Uterus (tissue), 4 donors: ENCODE measurements around the gene FBXW9. TPM values are rescaled to one million over a fixed set of nuclear protein-coding genes. Genes with fewer than 3 reads are reported as not detected.

ENCODE experiments used
- DNase-seq, 2 donors: peaks; one replicate each; pipeline ENCODE4 v3.0.0-alpha.2; 2019 to 2020
- H3K27ac ChIP-seq, 2 donors: fragments of 200-600 bp; sonication (generic); 1 replicate in 1 of 2; 2 replicates in 1 of 2; pipeline ENCODE4 v1.5.1; 2016 to 2018
- H3K27me3 ChIP-seq, 2 donors: fragments of 200-600 bp; sonication (generic); one replicate each; pipeline ENCODE4 v1.5.1; 2018 to 2019; ENCODE audit warnings: control low read depth in 1 of 2
- H3K36me3 ChIP-seq, 2 donors: fragments of 200-600 bp; sonication (generic); one replicate each; pipeline ENCODE4 v1.5.1; 2019; ENCODE audit warnings: control low read depth in 1 of 2
- H3K4me1 ChIP-seq, 2 donors: fragments of 200-600 bp; sonication (generic); one replicate each; pipeline ENCODE4 v1.5.1; 2018 to 2019; ENCODE audit warnings: control low read depth in 1 of 2
- H3K4me3 ChIP-seq, 2 donors: fragments of 200-600 bp; sonication (generic); 1 replicate in 1 of 2; 2 replicates in 1 of 2; pipeline ENCODE4 v1.5.1; 2018 to 2019; ENCODE audit warnings: mild to moderate bottlenecking in 1 of 2
- H3K9me3 ChIP-seq, 2 donors: fragments of 200-600 bp; sonication (generic); one replicate each; pipeline ENCODE4 v1.5.1; 2019; ENCODE audit warnings: control low read depth in 1 of 2
- CTCF ChIP-seq, 4 experiments: fragments of 200-600 bp in 2 of 4; fragments of 450-650 bp in 2 of 4; sonication (generic) in 2 of 4; IDR thresholded peaks; one replicate each; pipeline ENCODE4 v1.5.1; 2016 to 2019; ENCODE audit warnings: antibody characterized with exemption in 4 of 4, mild to moderate bottlenecking in 2 of 4, moderate library complexity in 1 of 4
- POLR2A ChIP-seq, 2 donors: fragments of 450-650 bp; IDR thresholded peaks; one replicate each; pipeline ENCODE4 v1.6.1; 2016; ENCODE audit warnings: antibody characterized with exemption in 2 of 2, mild to moderate bottlenecking in 1 of 2, moderate library complexity in 1 of 2
- intact Hi-C: fragments of 100-400 bp; cut with DNase I; formaldehyde crosslinking; loops from one replicate; pipeline ENCODE4 v1.15.1; 2023; ENCODE audit warnings: low total_unique reads
- total RNA-seq, 4 donors: library from RNA; depleted of rRNA in 3 of 4; stranded (reverse); fragments of >200 nt in 3 of 4; gene quantifications; one replicate each; pipeline versions ENCODE4 v1.1.0 to v1.2.4, GENCODE V29; 2014 to 2023
- donor health status: DM: yes; HTN: yes; CAD: no.

FBXW9 gene
- total RNA-seq, 4 donors from 2014 or later = 3.8 to 9.5 TPM; not detected in 2

- Histone ChIP-seq H3K27me3 (no peaks in the 10 kb centered on the region), H3K4me1 (peaks cover 10 to 14% of the 10 kb centered on the region in 2 donors), H3K4me3 (peak overlapping the region; percentile 69 to 82), H3K9me3 (no peaks in the 10 kb centered on the region), H3K36me3 (no peaks in the 10 kb centered on the region), H3K27ac (peak overlapping the region in 1 of 2 donors; percentile 61)
- no peak for TF ChIP-seq POLR2A (IDR thresholded peaks at IDR 0.05)
- no peak for TF ChIP-seq CTCF (IDR thresholded peaks at IDR 0.05)
- intact Hi-C loops = no loop called here
- DNase-seq = no peak
Measured at GRCh38 chr19:12665671-12666264, 30.7 kb downstream of the FBXW9 start.

GRCh38 chr19:12665281-12665573 is 31.2 kb downstream of the FBXW9 start:
- intact Hi-C loops = no loop called here
- Histone ChIP-seq H3K4me1 (peaks cover 4 to 10% of the 10 kb centered on the region in 2 donors), H3K4me3 (no peak overlapping the region), H3K36me3 (no peaks in the 10 kb centered on the region), H3K9me3 (no peaks in the 10 kb centered on the region), H3K27ac (no peak overlapping the region), H3K27me3 (no peaks in the 10 kb centered on the region)
- no peak for TF ChIP-seq POLR2A (IDR thresholded peaks at IDR 0.05)
- TF ChIP-seq CTCF (IDR thresholded peaks at IDR 0.05) = no peak
- DNase-seq = no peak

- no peaks in the 10 kb centered on the region for H3K9me3 ChIP-seq
- intact Hi-C loops = no loop called here
- TF ChIP-seq POLR2A (IDR thresholded peaks at IDR 0.05) (no peak), CTCF (IDR thresholded peaks at IDR 0.05) (no peak)
- peaks cover 4 to 8% of the 10 kb centered on the region in 2 donors for H3K4me1 ChIP-seq
- H3K4me3 ChIP-seq = no peak overlapping the region
- H3K27me3 ChIP-seq = no peaks in the 10 kb centered on the region
- H3K36me3 ChIP-seq = no peaks in the 10 kb centered on the region
- DNase-seq = no peak
- no peak overlapping the region for H3K27ac ChIP-seq
Measured at GRCh38 chr19:12664406-12665280, 31.8 kb downstream of the FBXW9 start.

GRCh38 chr19:12660980-12661379 is 35.5 kb downstream of the FBXW9 start:
- Histone ChIP-seq H3K4me3 (no peak overlapping the region), H3K36me3 (no peaks in the 10 kb centered on the region), H3K27ac (no peak overlapping the region), H3K9me3 (no peaks in the 10 kb centered on the region), H3K27me3 (no peaks in the 10 kb centered on the region), H3K4me1 (no peaks in the 10 kb centered on the region)
- no peak for DNase-seq
- TF ChIP-seq POLR2A (IDR thresholded peaks at IDR 0.05) (no peak), CTCF (IDR thresholded peaks at IDR 0.05) (no peak)
- intact Hi-C loops = no loop called here

GRCh38 chr19:12657966-12658365 is 38.5 kb downstream of the FBXW9 start:
- no peak overlapping the region for H3K27ac ChIP-seq
- intact Hi-C loops = no loop called here
- H3K4me3 ChIP-seq = no peak overlapping the region
- H3K36me3 ChIP-seq = no peaks in the 10 kb centered on the region
- H3K4me1 ChIP-seq = no peaks in the 10 kb centered on the region
- DNase-seq = no peak
- TF ChIP-seq POLR2A (IDR thresholded peaks at IDR 0.05) (no peak), CTCF (IDR thresholded peaks at IDR 0.05) (no peak)
- H3K9me3 ChIP-seq = no peaks in the 10 kb centered on the region
- H3K27me3 ChIP-seq = no peaks in the 10 kb centered on the region
